WI38 (cell line): ENCODE results near the gene SLC7A10.

Source experiments
- H3K4me3 ChIP-seq: 2 replicates; pipeline ENCODE4 v1.5.1; 2011; ENCODE audit warnings: low read depth, mild to moderate bottlenecking, control low read depth, low read length
- TF ChIP-seq, protein P1 (sequence below): IDR thresholded peaks from 2 replicates; pipeline ENCODE4 v1.5.1; 2012; ENCODE audit warnings: low read depth, mild to moderate bottlenecking, control low read depth, low read length

Gene SLC7A10

GRCh38 chr19:33196446-33197193, 29.0 kb downstream of the SLC7A10 start:
- H3K4me3 ChIP-seq = no peak overlapping the region

GRCh38 chr19:33195645-33196347, 29.9 kb downstream of the SLC7A10 start:
- TF ChIP-seq, protein P1, sequence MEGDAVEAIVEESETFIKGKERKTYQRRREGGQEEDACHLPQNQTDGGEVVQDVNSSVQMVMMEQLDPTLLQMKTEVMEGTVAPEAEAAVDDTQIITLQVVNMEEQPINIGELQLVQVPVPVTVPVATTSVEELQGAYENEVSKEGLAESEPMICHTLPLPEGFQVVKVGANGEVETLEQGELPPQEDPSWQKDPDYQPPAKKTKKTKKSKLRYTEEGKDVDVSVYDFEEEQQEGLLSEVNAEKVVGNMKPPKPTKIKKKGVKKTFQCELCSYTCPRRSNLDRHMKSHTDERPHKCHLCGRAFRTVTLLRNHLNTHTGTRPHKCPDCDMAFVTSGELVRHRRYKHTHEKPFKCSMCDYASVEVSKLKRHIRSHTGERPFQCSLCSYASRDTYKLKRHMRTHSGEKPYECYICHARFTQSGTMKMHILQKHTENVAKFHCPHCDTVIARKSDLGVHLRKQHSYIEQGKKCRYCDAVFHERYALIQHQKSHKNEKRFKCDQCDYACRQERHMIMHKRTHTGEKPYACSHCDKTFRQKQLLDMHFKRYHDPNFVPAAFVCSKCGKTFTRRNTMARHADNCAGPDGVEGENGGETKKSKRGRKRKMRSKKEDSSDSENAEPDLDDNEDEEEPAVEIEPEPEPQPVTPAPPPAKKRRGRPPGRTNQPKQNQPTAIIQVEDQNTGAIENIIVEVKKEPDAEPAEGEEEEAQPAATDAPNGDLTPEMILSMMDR = no peak
- peak overlapping the region; percentile 62 for H3K4me3 ChIP-seq

More at GRCh38 chr19:33196446-33197193, 29.0 kb downstream of the SLC7A10 start:
- TF ChIP-seq, protein P1 = no peak

GRCh38 chr19:33194886-33195644, 30.6 kb downstream of the SLC7A10 start:
- TF ChIP-seq, protein P1 = no peak
- H3K4me3 ChIP-seq = peak overlapping the region; percentile 62

DNA sequence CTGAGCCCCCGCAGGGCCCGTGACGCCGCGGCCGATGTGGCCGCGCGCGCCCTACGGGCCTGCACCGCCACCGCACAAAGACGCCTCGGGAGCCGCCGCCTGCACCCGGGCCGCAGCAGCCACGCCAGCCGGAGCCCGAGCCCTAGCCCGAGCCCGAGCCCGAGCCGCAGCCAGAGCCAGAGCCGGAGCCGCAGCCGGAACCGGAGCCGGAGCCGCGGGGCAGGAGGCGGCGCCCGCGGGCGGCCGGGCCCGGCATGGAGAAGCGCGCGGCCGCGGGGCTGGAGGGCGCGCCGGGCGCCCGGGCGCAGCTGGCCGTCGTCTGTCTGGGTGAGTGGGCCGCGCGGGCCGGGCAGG, 31.1 kb downstream of the SLC7A10 start:
- peak overlapping the region; percentile 62 for H3K4me3 ChIP-seq
- TF ChIP-seq, protein P1 = no peak

DNA sequence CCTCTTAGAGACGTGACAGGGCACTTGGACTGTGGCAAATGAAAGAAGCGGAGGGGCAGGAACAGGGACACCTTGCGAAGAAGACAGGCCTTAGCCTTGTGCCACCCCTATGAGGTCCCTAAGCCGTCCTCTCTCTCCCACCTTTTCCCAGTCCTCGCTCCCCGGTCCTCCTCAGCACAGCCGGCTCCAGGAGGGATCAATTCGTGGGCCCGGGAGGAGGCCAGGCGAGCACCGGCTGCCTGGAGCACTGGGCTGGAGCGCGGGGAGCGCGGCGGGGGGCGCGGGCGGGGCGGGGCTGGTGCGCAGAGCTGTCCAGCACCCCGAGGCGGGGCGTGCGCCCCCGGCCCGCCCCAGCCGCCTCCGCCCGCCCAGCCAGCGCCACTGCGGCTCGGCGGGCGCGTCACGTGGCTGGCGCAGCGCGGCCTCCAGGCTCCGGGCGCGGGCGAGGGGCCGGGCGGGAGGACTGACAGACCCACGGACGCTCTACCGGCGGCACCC, 31.7 kb downstream of the SLC7A10 start, which contains the start of gene LRP3:
TSS of gene LRP3 (plus strand) at position 466 of the 498 bp plus-strand sequence. CDS start 456 bp downstream, outside the sequence.
- TF ChIP-seq, protein P1 = no peak
- peak within 1 kb of the TSS; percentile 62 for H3K4me3 ChIP-seq

- H3K4me3 ChIP-seq = no peak overlapping the region
- TF ChIP-seq, protein P1 = no peak
These were observed 32.3 kb downstream of the SLC7A10 start for GRCh38 chr19:33193269-33193864.
